Measurements from ENCODE around the gene EME1. TPM values are rescaled to one million over a fixed set of nuclear protein-coding genes. Genes with fewer than 3 reads are reported as not detected.

The EME1 gene
- total and polyA plus RNA-seq, 2 of the 8 experiments (the other 6 are each of a cell fraction or from before 2014, with no cell fraction given): 13.9 to 16.3 TPM

GRCh38 chr17:50359998-50360461, 13.0 kb upstream of the EME1 start (continued):
- no peak for TF ChIP-seq CHD7 (IDR thresholded peaks at IDR 0.05; ENCODE audit: insufficient replicate concordance, low read length)
- TF ChIP-seq KDM1A (IDR thresholded peaks at IDR 0.05; ENCODE audit: borderline replicate concordance, low read length): no peak
- TF ChIP-seq E2F6 (IDR thresholded peaks at IDR 0.05): no peak
- no peak for TF ChIP-seq YY1 (IDR thresholded peaks at IDR 0.05; ENCODE audit: low read depth, low read length)

Data from H1 (cell line).